Natural killer cell (primary cell): Measurements from ENCODE around the gene PURA. TPM values are rescaled to one million over a fixed set of nuclear protein-coding genes. Genes with fewer than 3 reads are reported as not detected.
"Not testable (repeated sequence)": the region's sequence is repeated elsewhere in the genome, so short reads cannot be mapped to it uniquely, and the experiment has no call there.

Experiments used
- ATAC-seq, 3 donors: fragments of 150-1000 bp in 2 of 3; fragments of 200-7000 bp in 1 of 3; cut with Tn5 transposase; 1 replicate in 1 of 3; 2 replicates in 2 of 3; pipeline ENCODE4 v1.10.0; 2021; ENCODE audit warnings: mild to moderate bottlenecking in 2 of 3, moderate library complexity in 2 of 3
- DNase-seq, 2 donors: peaks; one replicate each; pipeline versions ENCODE4 v3.0.0 to v3.0.0-alpha.2; 2013 to 2021; ENCODE audit warnings: mixed read lengths in 1 of 2
- H3K27ac ChIP-seq: one replicate; pipeline ENCODE4 v1.5.1; 2013; ENCODE audit warnings: mild to moderate bottlenecking, low read length
- H3K27me3 ChIP-seq: one replicate; pipeline ENCODE4 v1.6.1; 2013; ENCODE audit warnings: low read length; ENCODE audit not compliant: control insufficient read depth, insufficient read depth
- H3K36me3 ChIP-seq: one replicate; pipeline ENCODE4 v1.6.1; 2013; ENCODE audit warnings: low read length; ENCODE audit not compliant: control insufficient read depth, insufficient read depth
- H3K4me1 ChIP-seq: one replicate; pipeline ENCODE4 v1.6.1; 2013; ENCODE audit warnings: low read length; ENCODE audit not compliant: control insufficient read depth, insufficient read depth
- H3K4me3 ChIP-seq: one replicate; pipeline ENCODE4 v1.5.1; 2013; ENCODE audit warnings: low read length
- H3K9me3 ChIP-seq: one replicate; pipeline ENCODE4 v1.6.1; 2013; ENCODE audit warnings: low read length; ENCODE audit not compliant: control insufficient read depth, insufficient read depth
- H3K27ac Mint-ChIP-seq, 2 donors: one replicate each; pipeline ENCODE4 v1.8.0; 2022; ENCODE audit warnings: mild to moderate bottlenecking in 2 of 2, mixed read lengths in 2 of 2, moderate library complexity in 1 of 2
- H3K27me3 Mint-ChIP-seq, 2 donors: one replicate each; pipeline ENCODE4 v1.8.0; 2022; ENCODE audit warnings: low read depth in 2 of 2, mixed read lengths in 2 of 2
- H3K36me3 Mint-ChIP-seq: one replicate; pipeline ENCODE4 v1.8.0; 2022; ENCODE audit warnings: mixed read lengths
- H3K4me1 Mint-ChIP-seq, 2 donors: one replicate each; pipeline ENCODE4 v1.8.0; 2022; ENCODE audit warnings: mixed read lengths in 2 of 2
- H3K4me3 Mint-ChIP-seq: one replicate; pipeline ENCODE4 v1.8.0; 2022; ENCODE audit warnings: mild to moderate bottlenecking, moderate library complexity, mixed read lengths
- H3K9me3 Mint-ChIP-seq, 2 donors: one replicate each; pipeline ENCODE4 v1.8.0; 2022; ENCODE audit warnings: mixed read lengths in 2 of 2
- WGBS: methylation state at CpG from one replicate; pipeline ENCODE4 v1.1.7; 2013; ENCODE audit warnings: missing lambda C conversion rate; ENCODE audit not compliant: insufficient coverage; 5-methylcytosine and 5-hydroxymethylcytosine counted together
- intact Hi-C: fragments of 100-400 bp; cut with micrococcal nuclease; formaldehyde crosslinking; loops from one replicate; pipeline ENCODE4 v1.14.2; 2022
- total RNA-seq, 4 donors: library from RNA; stranded (reverse); fragments of 120-200 nt in 1 of 4; gene quantifications; one replicate each; pipeline versions ENCODE4 v1.2.3 to v1.2.4, GENCODE V29; 2013 to 2022
- TF ChIP-seq, protein P1 (sequence below): fragments of 200-600 bp; IDR thresholded peaks from one replicate; pipeline ENCODE4 v1.8.0; 2022; ENCODE audit warnings: antibody characterized with exemption

Gene PURA
- total RNA-seq, 3 donors from 2014 or later (not counting 1 experiment from before 2014, with no cell fraction given) = 8.1 to 12.0 (median 9.8) TPM

DNA sequence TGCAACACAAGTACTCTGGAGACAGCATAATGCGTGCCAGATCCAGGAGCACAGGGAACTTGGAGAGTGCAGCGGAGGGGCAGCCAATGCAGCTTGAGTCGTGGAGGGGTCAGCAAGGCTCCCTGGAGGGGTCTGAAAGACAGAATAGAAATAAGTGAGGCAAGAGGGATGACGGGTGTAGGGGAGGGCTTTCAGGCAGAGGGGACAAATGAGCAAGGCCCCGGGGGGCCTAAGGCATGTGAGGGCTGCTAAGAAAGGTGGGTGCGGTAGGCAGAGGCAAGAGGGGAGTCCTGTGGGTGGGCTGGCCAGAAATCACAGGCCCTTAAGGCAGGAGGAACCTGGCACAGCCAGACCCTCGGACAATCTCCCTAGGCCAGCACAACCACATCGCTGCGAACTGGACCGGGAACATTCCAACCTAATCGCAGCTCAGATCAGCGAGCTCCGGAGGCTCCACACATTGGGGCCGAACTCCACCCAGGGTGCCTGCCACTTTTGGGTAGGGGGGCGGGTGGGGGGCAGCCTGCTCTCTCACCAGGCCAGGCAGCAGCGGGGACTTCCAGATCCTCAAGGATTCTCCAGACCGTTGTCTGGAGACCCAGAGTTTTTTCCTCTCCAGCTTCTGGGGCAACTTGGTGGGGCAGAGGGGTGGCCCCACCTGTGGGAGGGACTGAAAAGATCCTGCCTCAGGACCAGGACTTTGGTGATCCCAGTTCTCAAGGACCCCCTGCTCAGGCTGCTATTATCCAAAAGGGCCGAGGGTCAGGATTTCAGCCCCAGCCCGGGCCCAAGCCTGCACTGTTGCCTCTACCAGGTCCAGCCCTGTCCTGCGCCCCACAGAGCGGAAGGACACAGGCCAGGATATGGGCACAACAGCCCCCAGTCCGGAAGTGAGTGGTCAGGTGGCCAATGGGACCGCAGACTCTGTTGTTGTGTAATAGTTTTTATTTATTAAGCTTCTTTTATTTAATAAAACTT lies 38.4 kb downstream of the PURA start:
- Histone ChIP-seq H3K36me3 (no peaks in the 10 kb centered on the region), H3K27me3 (peaks cover 3% of the 10 kb centered on the region), H3K9me3 (no peaks in the 10 kb centered on the region), H3K4me1 (peaks cover 10% of the 10 kb centered on the region), H3K4me3 (no peak overlapping the region), H3K27ac (no peak overlapping the region)
- TF ChIP-seq, protein P1, sequence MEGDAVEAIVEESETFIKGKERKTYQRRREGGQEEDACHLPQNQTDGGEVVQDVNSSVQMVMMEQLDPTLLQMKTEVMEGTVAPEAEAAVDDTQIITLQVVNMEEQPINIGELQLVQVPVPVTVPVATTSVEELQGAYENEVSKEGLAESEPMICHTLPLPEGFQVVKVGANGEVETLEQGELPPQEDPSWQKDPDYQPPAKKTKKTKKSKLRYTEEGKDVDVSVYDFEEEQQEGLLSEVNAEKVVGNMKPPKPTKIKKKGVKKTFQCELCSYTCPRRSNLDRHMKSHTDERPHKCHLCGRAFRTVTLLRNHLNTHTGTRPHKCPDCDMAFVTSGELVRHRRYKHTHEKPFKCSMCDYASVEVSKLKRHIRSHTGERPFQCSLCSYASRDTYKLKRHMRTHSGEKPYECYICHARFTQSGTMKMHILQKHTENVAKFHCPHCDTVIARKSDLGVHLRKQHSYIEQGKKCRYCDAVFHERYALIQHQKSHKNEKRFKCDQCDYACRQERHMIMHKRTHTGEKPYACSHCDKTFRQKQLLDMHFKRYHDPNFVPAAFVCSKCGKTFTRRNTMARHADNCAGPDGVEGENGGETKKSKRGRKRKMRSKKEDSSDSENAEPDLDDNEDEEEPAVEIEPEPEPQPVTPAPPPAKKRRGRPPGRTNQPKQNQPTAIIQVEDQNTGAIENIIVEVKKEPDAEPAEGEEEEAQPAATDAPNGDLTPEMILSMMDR = no peak
- peaks cover 11 to 12% of the 10 kb centered on the region in 2 donors for H3K27me3 Mint-ChIP-seq
- no peak overlapping the region for H3K4me3 Mint-ChIP-seq
- DNase-seq (no peak), ATAC-seq (no peak)
- intact Hi-C loops = no loop called here
- H3K4me1 Mint-ChIP-seq = peaks cover 0 to 11% of the 10 kb centered on the region in 2 donors
- no peaks in the 10 kb centered on the region for H3K9me3 Mint-ChIP-seq
- 82% methylated on average over 22 of the region's 23 CpGs for WGBS
- H3K36me3 Mint-ChIP-seq = no peaks in the 10 kb centered on the region
- H3K27ac Mint-ChIP-seq = peak overlapping the region in 1 of 2 donors; percentile 30

DNA sequence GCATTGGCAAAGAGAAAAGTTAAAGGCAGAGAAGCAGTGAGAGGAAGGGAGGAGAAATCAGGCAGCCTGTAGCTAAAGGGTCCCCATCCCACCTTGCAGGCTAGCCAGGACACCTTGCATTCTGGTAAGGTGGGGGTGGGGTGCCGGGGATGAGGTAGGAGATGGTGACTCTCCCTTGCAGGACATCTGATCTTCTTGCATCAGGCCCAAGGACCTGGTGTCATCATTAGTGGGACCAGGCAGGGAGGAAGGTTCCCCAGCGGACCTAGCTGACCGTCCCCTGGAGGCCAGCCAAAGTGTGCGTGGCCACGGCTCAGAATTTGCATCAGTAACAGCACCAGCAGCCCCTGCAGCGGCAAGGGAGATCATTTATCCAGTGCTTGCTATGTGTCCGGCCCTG lies 39.3 kb downstream of the PURA start:
- peaks cover 1 to 3% of the 10 kb centered on the region in 2 donors for H3K27me3 Mint-ChIP-seq
- Histone ChIP-seq H3K4me3 (no peak overlapping the region), H3K36me3 (no peaks in the 10 kb centered on the region), H3K4me1 (peaks cover 14% of the 10 kb centered on the region), H3K27me3 (no peaks in the 10 kb centered on the region), H3K9me3 (no peaks in the 10 kb centered on the region), H3K27ac (no peak overlapping the region)
- ATAC-seq (no peak), DNase-seq (no peak)
- intact Hi-C loops = no loop called here
- no peak overlapping the region for H3K27ac Mint-ChIP-seq
- H3K36me3 Mint-ChIP-seq = no peaks in the 10 kb centered on the region
- no peak overlapping the region for H3K4me3 Mint-ChIP-seq
- H3K9me3 Mint-ChIP-seq = no peaks in the 10 kb centered on the region
- TF ChIP-seq, protein P1 = no peak
- 76% methylated on average over 7 of the region's 7 CpGs for WGBS
- H3K4me1 Mint-ChIP-seq = peaks cover 0 to 13% of the 10 kb centered on the region in 2 donors

DNA sequence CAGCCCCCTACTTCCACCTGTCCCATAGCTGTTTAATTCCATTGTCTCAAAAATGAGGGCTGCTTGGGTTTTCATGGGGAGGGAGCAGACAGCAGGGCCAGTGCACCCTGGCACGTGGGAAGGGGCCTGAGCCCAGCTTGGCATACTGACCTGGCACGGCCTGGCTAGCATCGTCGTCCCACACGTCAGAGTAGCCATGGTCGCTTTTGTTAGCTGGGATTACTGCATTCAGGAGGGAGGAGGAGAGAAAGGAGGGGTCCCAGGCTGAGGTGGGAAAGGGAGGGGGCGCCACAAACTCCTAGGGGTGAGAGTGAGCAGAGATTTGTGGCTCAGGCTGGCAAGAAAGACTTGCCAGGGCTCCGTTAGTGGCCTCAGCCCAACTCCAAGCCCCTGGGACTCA lies 40.0 kb downstream of the PURA start:
- Histone ChIP-seq H3K27me3 (no peaks in the 10 kb centered on the region), H3K4me3 (no peak overlapping the region), H3K36me3 (no peaks in the 10 kb centered on the region), H3K9me3 (no peaks in the 10 kb centered on the region), H3K4me1 (peaks cover 14% of the 10 kb centered on the region), H3K27ac (no peak overlapping the region)
- Mint-ChIP-seq H3K27me3 (no peaks in the 10 kb centered on the region), H3K9me3 (no peaks in the 10 kb centered on the region), H3K27ac (no peak overlapping the region), H3K4me1 (peaks cover 0 to 13% of the 10 kb centered on the region in 2 donors), H3K4me3 (no peak overlapping the region), H3K36me3 (no peaks in the 10 kb centered on the region)
- TF ChIP-seq, protein P1 = no peak
- intact Hi-C loops = no loop called here
- no peak for ATAC-seq
- WGBS = 75% methylated on average over 8 of the region's 8 CpGs
- DNase-seq = no peak

DNA sequence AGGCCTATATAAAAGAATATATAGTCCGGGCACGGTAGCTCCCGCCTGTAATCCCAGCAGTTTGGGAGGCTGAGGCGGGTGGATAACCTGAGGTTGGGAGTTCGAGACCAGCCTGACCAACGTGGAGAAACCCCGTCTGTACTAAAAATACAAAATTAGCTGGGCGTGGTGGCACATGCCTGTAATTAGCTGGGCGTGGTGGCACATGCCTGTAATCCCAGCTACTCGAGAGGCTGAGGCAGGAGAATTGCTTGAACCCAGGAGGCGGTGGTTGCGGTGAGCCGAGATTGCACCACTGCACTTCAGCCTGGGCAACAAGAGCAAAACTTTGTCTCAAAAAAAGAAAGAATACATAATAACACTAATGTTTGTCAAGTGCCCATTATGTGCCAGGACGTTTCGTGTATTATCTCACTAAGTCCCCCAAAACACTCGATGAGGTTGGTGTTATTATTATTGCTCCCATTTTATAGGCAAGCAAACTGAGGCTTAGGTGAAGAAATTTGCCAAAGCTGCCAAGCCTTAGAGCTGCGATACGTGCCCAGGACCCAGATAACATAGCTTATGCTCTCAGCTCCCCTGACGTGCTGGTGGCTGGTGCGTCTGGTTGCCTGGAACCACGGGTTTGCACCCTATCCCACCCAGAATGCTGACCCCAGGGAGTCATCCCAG lies 40.9 kb downstream of the PURA start:
- H3K27ac Mint-ChIP-seq, DNase-seq, H3K36me3 Mint-ChIP-seq, H3K27me3 ChIP-seq, H3K27me3 Mint-ChIP-seq, ATAC-seq, H3K4me3 ChIP-seq, H3K36me3 ChIP-seq, H3K9me3 Mint-ChIP-seq, H3K27ac ChIP-seq, H3K4me3 Mint-ChIP-seq, H3K9me3 ChIP-seq: not testable (repeated sequence)
- peaks cover 0 to 13% of the 10 kb centered on the region in 2 donors for H3K4me1 Mint-ChIP-seq
- intact Hi-C loops = loop anchor here (5.0 kb wide), 1 partner anchor 368 kb away; no protein-coding TSS in a partner anchor
- 93% methylated on average over 21 of the region's 21 CpGs for WGBS
- H3K4me1 ChIP-seq = peaks cover 14% of the 10 kb centered on the region
